Fibroblast of lung (primary cell): Measurements from ENCODE around the gene SRCAP.

Source experiments
- CTCF ChIP-seq, 2 donors: IDR thresholded peaks in 1 of 2; conservative IDR thresholded peaks in 1 of 2; 1 replicate in 1 of 2; 2 replicates in 1 of 2; pipeline ENCODE4 v1.5.1; 2011 to 2012; ENCODE audit warnings: low read length in 2 of 2, control low read depth in 1 of 2, inconsistent platforms in 1 of 2, low read depth in 1 of 2, mild to moderate bottlenecking in 1 of 2
- EZH2 ChIP-seq: IDR thresholded peaks from 2 replicates; pipeline ENCODE4 v1.5.1; 2012; ENCODE audit warnings: low read length, control low read depth, mild to moderate bottlenecking; ENCODE audit errors: missing control alignments

GRCh38 chr16:30669026-30669902, 29.7 kb upstream of the SRCAP start:
- TF ChIP-seq CTCF (conservative IDR thresholded peaks at IDR 0.05 in 1 of 2, IDR thresholded peaks at IDR 0.05 in 1 of 2; ENCODE audit: low read depth in 1 of 2, low read length in 2 of 2) (no peak), EZH2 (no peak)
